Aorta (tissue), 5 donors: ENCODE results near the gene COA4. TPM values are rescaled to one million over a fixed set of nuclear protein-coding genes. Genes with fewer than 3 reads are reported as not detected.

Source experiments
- ATAC-seq: fragments of 200-7000 bp; cut with Tn5 transposase; one replicate; pipeline ENCODE4 v1.9.1; 2022; ENCODE audit warnings: moderate library complexity; ENCODE audit not compliant: low FRiP score
- DNase-seq, 2 donors: peaks; one replicate each; pipeline ENCODE4 v3.0.0-alpha.2; 2020
- H3K27ac ChIP-seq, 2 donors: one replicate each; pipeline ENCODE4 v1.5.1; 2013; ENCODE audit warnings: low read length in 2 of 2, mild to moderate bottlenecking in 2 of 2, moderate library complexity in 2 of 2, control low read depth in 1 of 2, inconsistent platforms in 1 of 2, low read depth in 1 of 2
- H3K27me3 ChIP-seq, 2 donors: one replicate each; pipeline ENCODE4 v1.6.1; 2013; ENCODE audit warnings: control low read depth in 1 of 2, low read length in 1 of 2, mild to moderate bottlenecking in 1 of 2, moderate library complexity in 1 of 2; ENCODE audit not compliant: insufficient read depth in 2 of 2, control insufficient read depth in 1 of 2
- H3K36me3 ChIP-seq, 2 donors: one replicate each; pipeline ENCODE4 v1.6.1; 2013; ENCODE audit warnings: control low read depth in 1 of 2, low read length in 1 of 2, mild to moderate bottlenecking in 1 of 2; ENCODE audit not compliant: insufficient read depth in 2 of 2, control insufficient read depth in 1 of 2
- H3K4me1 ChIP-seq, 2 donors: one replicate each; pipeline ENCODE4 v1.6.1; 2013; ENCODE audit warnings: low read length in 2 of 2, control low read depth in 1 of 2, mild to moderate bottlenecking in 1 of 2, moderate library complexity in 1 of 2; ENCODE audit not compliant: insufficient read depth in 2 of 2, control insufficient read depth in 1 of 2
- H3K4me3 ChIP-seq, 2 donors: one replicate each; pipeline ENCODE4 v1.5.1; 2013; ENCODE audit warnings: low read length in 2 of 2, control low read depth in 1 of 2, mild to moderate bottlenecking in 1 of 2
- H3K9me3 ChIP-seq: one replicate; pipeline ENCODE4 v1.6.1; 2013; ENCODE audit warnings: mild to moderate bottlenecking, low read length; ENCODE audit not compliant: control insufficient read depth
- WGBS, 2 donors: extraction: QIAGEN DNeasy Blood & Tissue Kit; methylation state at CpG; one replicate each; pipeline ENCODE4 v1.1.7; 2013; 5-methylcytosine and 5-hydroxymethylcytosine counted together
- intact Hi-C, 2 donors: fragments of 100-400 bp; cut with DNase I; formaldehyde crosslinking; loops; one replicate each; pipeline versions ENCODE4 v1.14.2 to v1.15.0; 2022
- polyA plus RNA-seq, 2 donors: library from polyadenylated mRNA; stranded (reverse); fragments of 200-250 nt; gene quantifications; one replicate each; pipeline ENCODE4 v1.2.3, GENCODE V29; 2013
- total RNA-seq, 2 donors: library from RNA; stranded (reverse); fragmentation: NEBNext Ultra II Directional; extraction: Animal tissue kit (Norgen Biotek cat#: 25700); gene quantifications; one replicate each; pipeline ENCODE4 v1.2.1, GENCODE V29; 2021
- donor health status: healthy with polysubstance abuse.
- donor health status: Bipolar disorder and iron deficiency.
- donor health status: DM: no; HTN: no; CAD: no.
- donor health status: DM: no; HTN: no; CAD: no.
- donor health status: DM: yes; HTN: yes; CAD: no.

Gene COA4
- total and polyA plus RNA-seq, 4 donors = 34.1 to 77.0 (median 47.8) TPM

- Histone ChIP-seq H3K27me3 (no peaks in the 10 kb centered on the region), H3K27ac (no peak overlapping the region), H3K4me3 (no peak overlapping the region), H3K9me3 (no peaks in the 10 kb centered on the region), H3K4me1 (no peaks in the 10 kb centered on the region), H3K36me3 (peaks cover 3 to 9% of the 10 kb centered on the region in 2 donors)
- intact Hi-C loops = no loop called here
- DNase-seq (no peak), ATAC-seq (no peak)
- WGBS, 2 donors = 94 to 97% methylated on average over 1 of the region's 1 CpG
These were observed 20.5 kb downstream of the COA4 start for GRCh38 chr11:73856031-73856567.

DNA sequence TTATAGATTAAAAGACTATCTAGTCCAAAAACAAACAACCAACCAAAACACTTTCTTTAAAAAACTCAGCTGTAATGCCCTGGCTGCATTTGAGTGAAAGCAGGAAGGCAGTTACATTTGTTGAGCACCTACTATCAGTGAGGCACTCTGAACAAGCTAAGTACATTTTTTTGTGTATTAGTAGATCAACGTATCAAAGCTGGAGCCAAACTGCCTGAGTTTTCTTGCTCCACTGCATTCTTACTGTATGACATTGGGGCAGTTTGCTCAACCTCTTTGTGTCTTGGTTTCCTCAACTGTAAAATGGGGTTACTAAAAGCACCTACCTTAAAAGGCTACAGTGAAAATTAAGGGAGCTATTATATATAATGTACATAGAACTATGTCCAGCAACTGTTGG lies 22.0 kb downstream of the COA4 start:
- H3K27me3 ChIP-seq = no peaks in the 10 kb centered on the region
- no peaks in the 10 kb centered on the region for H3K4me1 ChIP-seq
- ATAC-seq (no peak), DNase-seq (no peak)
- intact Hi-C loops = no loop called here
- H3K36me3 ChIP-seq = peaks cover 1 to 3% of the 10 kb centered on the region in 2 donors
- 80 to 86% methylated on average over 1 of the region's 1 CpG for WGBS, 2 donors
- no peak overlapping the region for H3K4me3 ChIP-seq
- no peak overlapping the region for H3K27ac ChIP-seq
- no peaks in the 10 kb centered on the region for H3K9me3 ChIP-seq

DNA sequence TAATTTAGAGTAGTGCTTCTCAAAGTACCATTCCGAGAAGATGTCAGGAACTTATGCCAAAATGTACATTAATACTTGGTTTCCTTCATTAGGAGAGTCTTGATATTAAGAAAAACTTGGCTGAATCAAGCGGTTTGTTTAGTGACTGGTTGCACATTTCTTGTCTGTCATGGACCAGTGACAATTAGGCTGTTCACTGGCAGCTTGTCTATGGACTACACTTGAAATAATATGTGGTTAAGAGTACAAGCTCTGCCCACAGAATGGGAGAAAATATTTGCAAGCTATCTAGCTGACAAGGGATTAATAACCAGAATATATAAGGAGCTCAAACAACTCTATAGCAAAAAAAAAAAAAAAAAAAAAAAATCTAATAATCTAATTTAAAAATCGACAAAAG lies 24.6 kb downstream of the COA4 start:
- intact Hi-C loops = no loop called here
- H3K36me3 ChIP-seq = peaks cover 0 to 3% of the 10 kb centered on the region in 2 donors
- no peaks in the 10 kb centered on the region for H3K9me3 ChIP-seq
- ATAC-seq (no peak), DNase-seq (no peak)
- 88 to 93% methylated on average over 3 of the region's 3 CpGs for WGBS, 2 donors
- H3K4me3 ChIP-seq = no peak overlapping the region
- H3K27me3 ChIP-seq = no peaks in the 10 kb centered on the region
- no peak overlapping the region for H3K27ac ChIP-seq
- H3K4me1 ChIP-seq = no peaks in the 10 kb centered on the region

GRCh38 chr11:73851046-73851764 lies 25.4 kb downstream of the COA4 start:
- Histone ChIP-seq H3K9me3 (no peaks in the 10 kb centered on the region), H3K4me3 (no peak overlapping the region), H3K4me1 (no peaks in the 10 kb centered on the region), H3K27me3 (no peaks in the 10 kb centered on the region), H3K36me3 (peaks cover 0 to 3% of the 10 kb centered on the region in 2 donors), H3K27ac (no peak overlapping the region)
- no peak for ATAC-seq
- intact Hi-C loops = no loop called here
- 88 to 93% methylated on average over 3 of the region's 3 CpGs for WGBS, 2 donors
- no peak for DNase-seq

GRCh38 chr11:73839123-73839457 lies 37.6 kb downstream of the COA4 start:
- Histone ChIP-seq H3K27me3 (no peaks in the 10 kb centered on the region), H3K36me3 (no peaks in the 10 kb centered on the region), H3K4me3 (no peak overlapping the region), H3K27ac (no peak overlapping the region), H3K4me1 (no peaks in the 10 kb centered on the region), H3K9me3 (no peaks in the 10 kb centered on the region)
- intact Hi-C loops = no loop called here
- ATAC-seq = no peak
- no peak for DNase-seq

GRCh38 chr11:73838443-73839122 lies 38.1 kb downstream of the COA4 start:
- Histone ChIP-seq H3K27me3 (no peaks in the 10 kb centered on the region), H3K4me1 (no peaks in the 10 kb centered on the region), H3K9me3 (no peaks in the 10 kb centered on the region), H3K4me3 (no peak overlapping the region), H3K36me3 (no peaks in the 10 kb centered on the region), H3K27ac (no peak overlapping the region)
- ATAC-seq = no peak
- DNase-seq = no peak
- intact Hi-C loops = no loop called here
- WGBS, 2 donors = 49 to 54% methylated on average over 3 of the region's 3 CpGs

- Histone ChIP-seq H3K4me1 (no peaks in the 10 kb centered on the region), H3K36me3 (peaks cover 0 to 5% of the 10 kb centered on the region in 2 donors), H3K27me3 (no peaks in the 10 kb centered on the region), H3K9me3 (no peaks in the 10 kb centered on the region), H3K27ac (no peak overlapping the region), H3K4me3 (no peak overlapping the region)
- no peak for DNase-seq
- 75 to 77% methylated on average over 2 of the region's 2 CpGs for WGBS, 2 donors
- no peak for ATAC-seq
- intact Hi-C loops = no loop called here
These were observed 43.6 kb downstream of the COA4 start for GRCh38 chr11:73833067-73833466.

DNA sequence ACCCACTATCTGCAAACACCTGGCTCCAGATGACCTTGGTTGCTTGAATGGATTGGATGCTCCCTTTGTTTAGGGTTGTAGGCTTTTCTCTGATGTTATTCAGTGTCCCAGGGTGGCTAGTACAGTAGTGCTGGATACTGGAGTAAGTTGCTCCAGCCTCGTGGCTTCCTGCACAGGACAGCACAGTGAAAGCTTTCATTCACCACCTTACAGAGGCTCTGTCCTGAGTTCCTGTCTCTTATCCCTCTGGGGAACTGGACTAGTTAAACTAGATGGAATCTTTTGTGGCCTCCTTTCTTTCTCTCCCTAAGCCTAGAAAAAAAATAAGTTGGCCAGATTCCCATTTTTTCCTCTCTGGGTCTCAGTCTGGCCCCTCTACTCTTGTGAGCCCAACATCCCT lies 46.4 kb downstream of the COA4 start:
- Histone ChIP-seq H3K36me3 (peaks cover 0 to 5% of the 10 kb centered on the region in 2 donors), H3K9me3 (no peaks in the 10 kb centered on the region), H3K4me1 (no peaks in the 10 kb centered on the region), H3K27ac (no peak overlapping the region), H3K4me3 (no peak overlapping the region), H3K27me3 (no peaks in the 10 kb centered on the region)
- intact Hi-C loops = no loop called here
- ATAC-seq (no peak), DNase-seq (no peak)
- 86 to 96% methylated on average over 1 of the region's 1 CpG for WGBS, 2 donors
